ENCODE measurements around the gene RSPO4.

The RSPO4 gene

DNA sequence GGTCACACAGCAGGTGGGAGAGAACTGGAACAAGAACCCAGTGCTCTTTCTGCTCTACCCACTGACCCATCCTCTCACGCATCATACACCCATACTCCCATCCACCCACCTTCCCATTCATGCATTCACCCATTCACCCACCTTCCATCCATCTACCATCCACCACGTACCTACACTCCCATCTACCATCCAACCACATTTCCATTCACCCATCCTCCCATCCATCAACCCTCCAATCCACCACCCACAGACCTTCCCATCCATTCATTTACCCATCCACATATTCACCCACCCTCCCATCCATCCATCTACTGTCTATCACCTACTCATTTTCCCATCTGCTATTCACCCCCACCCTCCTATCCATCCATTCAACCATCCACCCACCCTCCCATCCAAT, 17.2 kb upstream of the RSPO4 start:
- Histone ChIP-seq H3K36me3 (ENCODE audit: insufficient read depth) (no peaks in the 10 kb centered on the region), H3K27me3 (ENCODE audit: insufficient read depth, low read depth) (no peaks in the 10 kb centered on the region), H3K27ac (no peak overlapping the region), H3K4me2 (no peak overlapping the region), H4K20me1 (ENCODE audit: insufficient read depth) (no peaks in the 10 kb centered on the region), H2AFZ (ENCODE audit: low read depth) (no peak overlapping the region), H3K9ac (no peak overlapping the region), H3K79me2 (ENCODE audit: insufficient read depth, low read depth) (no peaks in the 10 kb centered on the region), H3K4me3 (IDR thresholded peaks at IDR 0.05; ENCODE audit: insufficient read depth, low read depth, low read length) (no peak overlapping the region), H3K4me1 (ENCODE audit: low read depth, poor library complexity, severe bottlenecking) (no peaks in the 10 kb centered on the region)
- TF ChIP-seq, protein P1, sequence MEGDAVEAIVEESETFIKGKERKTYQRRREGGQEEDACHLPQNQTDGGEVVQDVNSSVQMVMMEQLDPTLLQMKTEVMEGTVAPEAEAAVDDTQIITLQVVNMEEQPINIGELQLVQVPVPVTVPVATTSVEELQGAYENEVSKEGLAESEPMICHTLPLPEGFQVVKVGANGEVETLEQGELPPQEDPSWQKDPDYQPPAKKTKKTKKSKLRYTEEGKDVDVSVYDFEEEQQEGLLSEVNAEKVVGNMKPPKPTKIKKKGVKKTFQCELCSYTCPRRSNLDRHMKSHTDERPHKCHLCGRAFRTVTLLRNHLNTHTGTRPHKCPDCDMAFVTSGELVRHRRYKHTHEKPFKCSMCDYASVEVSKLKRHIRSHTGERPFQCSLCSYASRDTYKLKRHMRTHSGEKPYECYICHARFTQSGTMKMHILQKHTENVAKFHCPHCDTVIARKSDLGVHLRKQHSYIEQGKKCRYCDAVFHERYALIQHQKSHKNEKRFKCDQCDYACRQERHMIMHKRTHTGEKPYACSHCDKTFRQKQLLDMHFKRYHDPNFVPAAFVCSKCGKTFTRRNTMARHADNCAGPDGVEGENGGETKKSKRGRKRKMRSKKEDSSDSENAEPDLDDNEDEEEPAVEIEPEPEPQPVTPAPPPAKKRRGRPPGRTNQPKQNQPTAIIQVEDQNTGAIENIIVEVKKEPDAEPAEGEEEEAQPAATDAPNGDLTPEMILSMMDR (conservative IDR thresholded peaks at IDR 0.05; ENCODE audit: low read depth, low read length) = no peak

DNA sequence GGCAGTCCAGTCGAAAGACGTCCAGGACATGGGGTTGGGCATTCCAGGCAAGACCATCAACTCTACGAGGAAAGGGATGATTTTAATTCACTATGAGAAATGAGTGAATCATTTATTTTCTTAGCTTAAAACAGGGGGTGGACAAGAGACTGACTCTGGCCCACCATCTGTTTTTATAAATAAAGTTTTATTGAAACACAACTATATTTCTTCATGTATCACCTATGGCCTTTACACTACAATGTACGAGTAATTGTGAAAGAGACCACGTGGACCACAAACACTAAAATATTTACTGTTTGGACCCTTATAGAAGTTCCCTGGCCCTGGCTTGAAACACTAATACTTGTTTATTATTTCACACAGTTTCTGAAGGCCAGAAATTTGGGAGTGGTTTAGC, 15.6 kb upstream of the RSPO4 start:
- Histone ChIP-seq H3K36me3 (ENCODE audit: insufficient read depth) (no peaks in the 10 kb centered on the region), H4K20me1 (ENCODE audit: insufficient read depth) (no peaks in the 10 kb centered on the region), H3K79me2 (ENCODE audit: insufficient read depth, low read depth) (no peaks in the 10 kb centered on the region), H3K9ac (no peak overlapping the region), H3K27ac (no peak overlapping the region), H3K4me2 (no peak overlapping the region), H3K4me3 (IDR thresholded peaks at IDR 0.05; ENCODE audit: insufficient read depth, low read depth, low read length) (no peak overlapping the region), H3K4me1 (ENCODE audit: low read depth, poor library complexity, severe bottlenecking) (peaks cover 5% of the 10 kb centered on the region), H3K27me3 (ENCODE audit: insufficient read depth, low read depth) (no peaks in the 10 kb centered on the region), H2AFZ (ENCODE audit: low read depth) (no peak overlapping the region)
- TF ChIP-seq, protein P1 (conservative IDR thresholded peaks at IDR 0.05; ENCODE audit: low read depth, low read length) = no peak

DNA sequence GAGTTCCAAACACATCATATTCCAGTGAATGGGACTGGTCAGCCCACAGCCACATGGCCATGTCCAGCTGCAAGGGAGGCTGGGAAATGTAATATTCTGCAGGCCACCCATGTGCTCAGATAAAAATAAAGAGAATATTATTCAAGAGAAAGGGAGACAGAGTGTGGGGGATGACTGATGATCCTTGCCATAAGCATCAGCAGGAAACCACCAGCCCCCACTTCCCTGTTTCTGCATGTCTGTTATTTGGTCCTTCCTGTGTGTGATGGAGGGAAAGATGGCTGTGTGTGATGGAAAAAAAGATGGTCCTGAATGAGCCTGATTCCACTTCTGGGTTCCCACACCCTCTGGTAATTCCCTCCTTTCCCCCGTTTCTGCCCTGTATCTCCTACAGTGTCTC, 13.1 kb upstream of the RSPO4 start:
- H4K20me1 ChIP-seq (ENCODE audit: insufficient read depth) = no peaks in the 10 kb centered on the region
- no peaks in the 10 kb centered on the region for H3K27me3 ChIP-seq (ENCODE audit: insufficient read depth, low read depth)
- no peak overlapping the region for H3K4me3 ChIP-seq (IDR thresholded peaks at IDR 0.05; ENCODE audit: insufficient read depth, low read depth, low read length)
- TF ChIP-seq, protein P1 (conservative IDR thresholded peaks at IDR 0.05; ENCODE audit: low read depth, low read length) = no peak
- H3K79me2 ChIP-seq (ENCODE audit: insufficient read depth, low read depth) = no peaks in the 10 kb centered on the region
- H2AFZ ChIP-seq (ENCODE audit: low read depth) = no peak overlapping the region
- no peak overlapping the region for H3K4me2 ChIP-seq
- no peaks in the 10 kb centered on the region for H3K36me3 ChIP-seq (ENCODE audit: insufficient read depth)
- no peak overlapping the region for H3K27ac ChIP-seq
- peaks cover 30% of the 10 kb centered on the region for H3K4me1 ChIP-seq (ENCODE audit: low read depth, poor library complexity, severe bottlenecking)
- H3K9ac ChIP-seq = no peak overlapping the region

DNA sequence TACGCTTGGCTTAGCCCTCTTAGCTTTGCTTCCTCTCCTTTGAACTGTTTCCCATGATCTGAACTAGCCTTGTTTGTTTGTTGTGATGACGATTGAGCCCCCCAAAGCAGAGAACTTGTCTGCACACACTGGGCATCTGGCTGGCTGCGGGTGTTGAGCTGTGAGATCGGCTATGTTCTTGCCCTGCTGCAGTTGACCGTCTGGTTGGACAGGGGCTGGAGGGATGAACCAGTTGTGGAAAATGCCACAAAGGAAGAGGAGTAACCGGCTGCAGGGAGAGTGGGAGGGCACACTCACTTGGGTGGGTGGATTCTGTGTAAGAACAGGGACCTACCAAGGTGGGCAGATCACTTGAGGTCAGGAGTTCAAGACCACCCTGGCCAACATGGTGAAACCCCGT, 12.4 kb upstream of the RSPO4 start:
- no peaks in the 10 kb centered on the region for H4K20me1 ChIP-seq (ENCODE audit: insufficient read depth)
- no peaks in the 10 kb centered on the region for H3K27me3 ChIP-seq (ENCODE audit: insufficient read depth, low read depth)
- no peak overlapping the region for H3K4me3 ChIP-seq (IDR thresholded peaks at IDR 0.05; ENCODE audit: insufficient read depth, low read depth, low read length)
- H2AFZ ChIP-seq (ENCODE audit: low read depth) = no peak overlapping the region
- H3K4me2 ChIP-seq = no peak overlapping the region
- no peaks in the 10 kb centered on the region for H3K79me2 ChIP-seq (ENCODE audit: insufficient read depth, low read depth)
- no peaks in the 10 kb centered on the region for H3K36me3 ChIP-seq (ENCODE audit: insufficient read depth)
- no peak overlapping the region for H3K27ac ChIP-seq
- no peak overlapping the region for H3K9ac ChIP-seq
- peaks cover 37% of the 10 kb centered on the region for H3K4me1 ChIP-seq (ENCODE audit: low read depth, poor library complexity, severe bottlenecking)
- TF ChIP-seq, protein P1 (conservative IDR thresholded peaks at IDR 0.05; ENCODE audit: low read depth, low read length) = no peak
